Liver (tissue), 3 donors: ENCODE measurements around the gene SDHAF4.

ENCODE experiments used
- ATF3 ChIP-seq: IDR thresholded peaks from 2 replicates; pipeline ENCODE4 v1.6.1; 2016; ENCODE audit warnings: antibody characterized with exemption
- CTCF ChIP-seq: fragments of 150-350 bp; IDR thresholded peaks from 2 replicates; pipeline ENCODE4 v1.5.1; 2017; ENCODE audit warnings: improper control_type of control experiment, low read depth, low read length; ENCODE audit not compliant: missing input control
- EGR1 ChIP-seq, 2 donors: IDR thresholded peaks; 2 replicates each; pipeline ENCODE4 v1.6.1; 2016 to 2018; ENCODE audit warnings: antibody characterized with exemption in 2 of 2, low read depth in 2 of 2
- FOXA1 ChIP-seq: IDR thresholded peaks from 2 replicates; pipeline ENCODE4 v1.6.1; 2016; ENCODE audit warnings: antibody characterized with exemption
- FOXA2 ChIP-seq: IDR thresholded peaks from 2 replicates; pipeline ENCODE4 v1.6.1; 2016; ENCODE audit warnings: antibody characterized with exemption
- GABPA ChIP-seq, 2 donors: IDR thresholded peaks in 1 of 2; conservative IDR thresholded peaks in 1 of 2; 2 replicates each; pipeline ENCODE4 v1.6.1; 2016; ENCODE audit warnings: antibody characterized with exemption in 2 of 2, mild to moderate bottlenecking in 1 of 2, moderate library complexity in 1 of 2
- JUND ChIP-seq, 2 donors: IDR thresholded peaks; 2 replicates each; pipeline ENCODE4 v1.6.1; 2016; ENCODE audit warnings: antibody characterized with exemption in 2 of 2
- MAX ChIP-seq: IDR thresholded peaks from 2 replicates; pipeline ENCODE4 v1.6.1; 2016; ENCODE audit warnings: antibody characterized with exemption
- RAD21 ChIP-seq, 2 donors: IDR thresholded peaks; 2 replicates each; pipeline ENCODE4 v1.6.1; 2016; ENCODE audit warnings: antibody characterized with exemption in 2 of 2, mild to moderate bottlenecking in 2 of 2
- REST ChIP-seq: IDR thresholded peaks from 2 replicates; pipeline ENCODE4 v1.6.1; 2016; ENCODE audit warnings: antibody characterized with exemption, mild to moderate bottlenecking
- SP1 ChIP-seq: IDR thresholded peaks from 2 replicates; pipeline ENCODE4 v1.6.1; 2018; ENCODE audit warnings: antibody characterized with exemption, mild to moderate bottlenecking
- TAF1 ChIP-seq: conservative IDR thresholded peaks from 2 replicates; pipeline ENCODE4 v1.6.1; 2016; ENCODE audit warnings: antibody characterized with exemption, mild to moderate bottlenecking
- YY1 ChIP-seq: IDR thresholded peaks from 2 replicates; pipeline ENCODE4 v1.6.1; 2016; ENCODE audit warnings: antibody characterized with exemption, mild to moderate bottlenecking
- donor health status: healthy.
- donor health status: healthy.

- TF ChIP-seq CTCF (no peak), GABPA (IDR thresholded peaks at IDR 0.05 in 1 of 2, conservative IDR thresholded peaks at IDR 0.05 in 1 of 2) (no peak), FOXA1 (no peak), JUND (IDR thresholded peaks at IDR 0.05) (no peak), RAD21 (IDR thresholded peaks at IDR 0.05) (no peak), YY1 (no peak), SP1 (no peak), TAF1 (no peak), MAX (no peak), ATF3 (no peak), EGR1 (IDR thresholded peaks at IDR 0.05; ENCODE audit: low read depth in 2 of 2) (no peak), FOXA2 (no peak), REST (no peak)
Observed at GRCh38 chr6:70633870-70634269, 67.1 kb downstream of the SDHAF4 start.
